Measurements from ENCODE around the gene USP22. TPM values are rescaled to one million over a fixed set of nuclear protein-coding genes. Genes with fewer than 3 reads are reported as not detected.

USP22 gene
- total RNA-seq, 1 experiment from 2014 or later: 210 TPM

DNA sequence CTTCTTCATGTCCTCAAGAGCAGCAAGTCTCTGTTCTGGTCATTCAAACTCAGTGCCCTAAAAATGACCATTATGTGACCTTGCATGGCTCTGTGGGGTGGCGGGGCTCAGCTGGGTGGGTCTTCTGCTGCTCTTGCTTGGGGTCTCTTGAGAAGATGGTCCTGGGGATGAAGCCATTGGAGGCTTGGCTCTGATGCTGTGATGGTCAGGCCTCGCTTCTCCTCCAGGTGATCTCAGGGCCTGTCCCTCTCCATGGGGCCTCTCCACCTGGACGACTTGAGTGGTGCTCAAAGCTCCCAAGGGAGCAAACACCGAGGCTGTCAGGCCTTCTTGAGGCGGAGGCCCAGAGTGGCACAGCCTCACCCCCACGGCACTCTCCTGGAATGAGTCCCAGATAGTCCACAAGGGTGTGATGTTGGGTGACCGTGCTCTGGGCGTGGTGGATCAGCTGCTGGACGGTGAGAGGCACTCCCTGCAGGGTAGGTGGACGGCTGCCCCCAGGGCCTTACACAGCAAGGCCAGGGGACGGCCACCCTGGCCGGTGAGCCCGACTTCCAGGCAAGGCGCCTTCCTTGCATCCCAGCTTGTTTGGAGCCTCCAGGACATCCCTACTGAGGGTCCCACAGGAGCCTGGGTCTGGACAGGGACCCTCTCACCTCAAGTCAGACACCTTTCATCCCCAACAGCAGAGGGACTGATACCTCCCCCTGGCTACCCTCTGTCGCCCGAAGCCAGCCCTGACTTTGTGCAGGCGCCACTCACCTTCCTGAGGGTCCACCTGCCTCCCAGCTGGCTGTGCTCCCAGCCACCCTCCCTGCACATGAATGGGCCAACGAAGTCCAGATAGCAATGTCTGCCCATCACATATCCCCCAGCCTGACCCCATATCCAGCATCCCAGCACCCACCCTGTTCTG is 48.7 kb downstream of the USP22 start:
- ChIA-PET POLR2A (interaction anchor here (1.6 kb wide), 1 partner anchor 50 kb away, joined by 4 read pairs; no protein-coding TSS in a partner anchor), RAD21 (ENCODE audit: low non-redundant PET in 1 of 2, low total read pairs in 2 of 2, uncharacterized antibody in 2 of 2, unreplicated experiment in 2 of 2) (no interaction called here), CTCF (interaction anchor here (1.3 to 1.5 kb wide), 4 partner anchors 8 to 767 kb away, joined by 4 to 18 read pairs (median 10); no protein-coding TSS in a partner anchor)
- Histone ChIP-seq H3K27ac (ENCODE audit: low read depth, low read length) (no peak overlapping the region), H2AFZ (ENCODE audit: low read depth, low read length, poor library complexity, severe bottlenecking) (no peak overlapping the region), H3K4me1 (ENCODE audit: control insufficient read depth in 1 of 2, insufficient read depth in 2 of 2, low read length in 2 of 2) (peaks cover 6 to 9% of the 10 kb centered on the region in 2 experiments; a peak in 3 of 4 replicates), H3K4me2 (ENCODE audit: low read length) (no peak overlapping the region), H3K9me3 (ENCODE audit: control insufficient read depth in 1 of 2, insufficient read depth in 1 of 2, low read depth in 1 of 2, low read length in 2 of 2) (no peaks in the 10 kb centered on the region), H3K9ac (ENCODE audit: low read length) (no peak overlapping the region), H3K27me3 (ENCODE audit: insufficient read depth, low read length) (no peaks in the 10 kb centered on the region), H3K4me3 (replicated peaks in 1 of 2; ENCODE audit: low read depth in 1 of 2, low read length in 2 of 2) (no peak overlapping the region), H3K79me2 (ENCODE audit: insufficient read depth, low read length) (no peaks in the 10 kb centered on the region), H3K36me3 (ENCODE audit: control insufficient read depth in 1 of 2, insufficient read depth in 2 of 2, low read length in 2 of 2) (no peaks in the 10 kb centered on the region), H3K9me2 (ENCODE audit: insufficient read depth) (no peaks in the 10 kb centered on the region), H4K20me1 (ENCODE audit: insufficient read depth) (no peaks in the 10 kb centered on the region)
- ATAC-seq: no peak
- intact Hi-C loops (cut with micrococcal nuclease): loop anchor here (5.0 kb wide), 2 partner anchors 52 to 192 kb away; no protein-coding TSS in a partner anchor
- no TSS peak for BruUV-seq (replicated peaks)
- no peak for DNase-seq (ENCODE audit: low read depth, low spot score)
- TF ChIP-seq ELF1 (IDR thresholded peaks at IDR 0.05; ENCODE audit: borderline replicate concordance, low read depth) (no peak), CBX3 (IDR thresholded peaks at IDR 0.05; ENCODE audit: low read depth) (no peak), ZFX (IDR thresholded peaks at IDR 0.05) (no peak), TCF7L2 (IDR thresholded peaks at IDR 0.05; ENCODE audit: borderline replicate concordance, extremely low read depth, insufficient read depth, insufficient read length) (no peak), POLR2A (IDR thresholded peaks at IDR 0.05; ENCODE audit: borderline replicate concordance, extremely low read depth, insufficient read depth, insufficient read length) (no peak)
- TF ChIP-seq, protein P1, sequence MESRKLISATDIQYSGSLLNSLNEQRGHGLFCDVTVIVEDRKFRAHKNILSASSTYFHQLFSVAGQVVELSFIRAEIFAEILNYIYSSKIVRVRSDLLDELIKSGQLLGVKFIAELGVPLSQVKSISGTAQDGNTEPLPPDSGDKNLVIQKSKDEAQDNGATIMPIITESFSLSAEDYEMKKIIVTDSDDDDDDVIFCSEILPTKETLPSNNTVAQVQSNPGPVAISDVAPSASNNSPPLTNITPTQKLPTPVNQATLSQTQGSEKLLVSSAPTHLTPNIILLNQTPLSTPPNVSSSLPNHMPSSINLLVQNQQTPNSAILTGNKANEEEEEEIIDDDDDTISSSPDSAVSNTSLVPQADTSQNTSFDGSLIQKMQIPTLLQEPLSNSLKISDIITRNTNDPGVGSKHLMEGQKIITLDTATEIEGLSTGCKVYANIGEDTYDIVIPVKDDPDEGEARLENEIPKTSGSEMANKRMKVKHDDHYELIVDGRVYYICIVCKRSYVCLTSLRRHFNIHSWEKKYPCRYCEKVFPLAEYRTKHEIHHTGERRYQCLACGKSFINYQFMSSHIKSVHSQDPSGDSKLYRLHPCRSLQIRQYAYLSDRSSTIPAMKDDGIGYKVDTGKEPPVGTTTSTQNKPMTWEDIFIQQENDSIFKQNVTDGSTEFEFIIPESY (IDR thresholded peaks at IDR 0.05; ENCODE audit: extremely low read depth, insufficient replicate concordance, low read length): no peak
- TF ChIP-seq, protein P2, sequence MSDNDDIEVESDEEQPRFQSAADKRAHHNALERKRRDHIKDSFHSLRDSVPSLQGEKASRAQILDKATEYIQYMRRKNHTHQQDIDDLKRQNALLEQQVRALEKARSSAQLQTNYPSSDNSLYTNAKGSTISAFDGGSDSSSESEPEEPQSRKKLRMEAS (IDR thresholded peaks at IDR 0.05): no peak
